CD14-positive monocyte (primary cell): ENCODE data around the gene KDM4C. TPM values are rescaled to one million over a fixed set of nuclear protein-coding genes. Genes with fewer than 3 reads are reported as not detected.
A peak's percentile ranks its signal among the peaks of the same experiment; 100 is the strongest.

ENCODE experiments used
- DNase-seq, 3 donors: peaks; one replicate each; pipeline ENCODE4 v3.0.0-alpha.2; 2011 to 2022
- H2AFZ ChIP-seq: 2 replicates; pipeline ENCODE4 v1.6.0; 2012; ENCODE audit warnings: mild to moderate bottlenecking, low read depth, low read length, inconsistent platforms; ENCODE audit not compliant: insufficient read depth, poor library complexity, severe bottlenecking
- H3K27ac ChIP-seq, 2 donors: 1 replicate in 1 of 2; 2 replicates in 1 of 2; pipeline ENCODE4 v1.5.1; 2012 to 2013; ENCODE audit warnings: low read length in 2 of 2, control low read depth in 1 of 2, inconsistent platforms in 1 of 2, low read depth in 1 of 2, mild to moderate bottlenecking in 1 of 2
- H3K27me3 ChIP-seq, 2 donors: one replicate each; pipeline versions ENCODE4 v1.6.0 to v1.6.1; 2011 to 2013; ENCODE audit warnings: low read length in 2 of 2; ENCODE audit not compliant: control insufficient read depth in 2 of 2, insufficient read depth in 2 of 2
- H3K36me3 ChIP-seq, 2 donors: replicated peaks in 1 of 2; 1 replicate in 1 of 2; 2 replicates in 1 of 2; pipeline versions ENCODE4 v1.5.1 to v1.6.1; 2012 to 2013; ENCODE audit warnings: low read length in 2 of 2, control low read depth in 1 of 2, inconsistent platforms in 1 of 2, mild to moderate bottlenecking in 1 of 2; ENCODE audit not compliant: insufficient read depth in 2 of 2, control insufficient read depth in 1 of 2
- H3K4me1 ChIP-seq, 2 donors: 1 replicate in 1 of 2; 2 replicates in 1 of 2; pipeline versions ENCODE4 v1.5.1 to v1.6.1; 2012 to 2013; ENCODE audit warnings: low read length in 2 of 2, control low read depth in 1 of 2, inconsistent platforms in 1 of 2, mild to moderate bottlenecking in 1 of 2, moderate library complexity in 1 of 2; ENCODE audit not compliant: insufficient read depth in 2 of 2, control insufficient read depth in 1 of 2
- H3K4me2 ChIP-seq: replicated peaks from 2 replicates; pipeline ENCODE3; 2012; ENCODE audit warnings: low read length, moderate library complexity, mild to moderate bottlenecking; ENCODE audit not compliant: poor library complexity, severe bottlenecking; ENCODE audit errors: extremely low read depth
- H3K4me3 ChIP-seq, 3 experiments: fragments of 200-600 bp in 1 of 3; sonication (generic) in 1 of 3; replicated peaks in 1 of 3; 1 replicate in 2 of 3; 2 replicates in 1 of 3; pipeline ENCODE4 v1.5.1; 2011 to 2013; ENCODE audit warnings: low read length in 3 of 3, mild to moderate bottlenecking in 3 of 3, control low read depth in 2 of 3, low read depth in 2 of 3, inconsistent platforms in 1 of 3, moderate library complexity in 1 of 3
- H3K79me2 ChIP-seq: 2 replicates; pipeline ENCODE4 v1.6.0; 2012; ENCODE audit warnings: mild to moderate bottlenecking, control low read depth, inconsistent platforms, low read length, moderate library complexity; ENCODE audit not compliant: insufficient read depth
- H3K9ac ChIP-seq: 2 replicates; pipeline ENCODE4 v1.6.0; 2017; ENCODE audit warnings: low read length, mild to moderate bottlenecking; ENCODE audit not compliant: insufficient read depth, poor library complexity, severe bottlenecking
- H3K9me3 ChIP-seq, 2 donors: replicated peaks in 1 of 2; 1 replicate in 1 of 2; 2 replicates in 1 of 2; pipeline versions ENCODE4 v1.5.1 to v1.6.1; 2012 to 2013; ENCODE audit warnings: low read length in 2 of 2, control low read depth in 1 of 2; ENCODE audit not compliant: control insufficient read depth in 1 of 2, insufficient read depth in 1 of 2
- H4K20me1 ChIP-seq: 2 replicates; pipeline ENCODE4 v1.6.0; 2012; ENCODE audit warnings: mild to moderate bottlenecking, low read length, control low read depth, moderate library complexity; ENCODE audit not compliant: insufficient read depth
- H3K27ac Mint-ChIP-seq, 7 donors: one replicate each; pipeline ENCODE4 v1.8.0; 2020; ENCODE audit warnings: mild to moderate bottlenecking in 7 of 7, mixed read lengths in 7 of 7, moderate library complexity in 6 of 7, inconsistent platforms in 2 of 7
- H3K27me3 Mint-ChIP-seq, 3 donors: one replicate each; pipeline ENCODE4 v1.8.0; 2021 to 2022; ENCODE audit warnings: low read depth in 3 of 3, mild to moderate bottlenecking in 3 of 3, mixed read lengths in 3 of 3, moderate library complexity in 3 of 3, inconsistent platforms in 1 of 3
- H3K36me3 Mint-ChIP-seq, 2 donors: one replicate each; pipeline ENCODE4 v1.8.0; 2020; ENCODE audit warnings: mixed read lengths in 2 of 2, inconsistent platforms in 1 of 2, mild to moderate bottlenecking in 1 of 2
- H3K4me1 Mint-ChIP-seq: one replicate; pipeline ENCODE4 v1.8.0; 2020; ENCODE audit warnings: mild to moderate bottlenecking, mixed read lengths
- H3K4me3 Mint-ChIP-seq, 2 donors: one replicate each; pipeline ENCODE4 v1.8.0; 2020; ENCODE audit warnings: mild to moderate bottlenecking in 2 of 2, mixed read lengths in 2 of 2, moderate library complexity in 1 of 2
- H3K9me3 Mint-ChIP-seq, 7 donors: one replicate each; pipeline ENCODE4 v1.8.0; 2020 to 2022; ENCODE audit warnings: mixed read lengths in 7 of 7, mild to moderate bottlenecking in 6 of 7, moderate library complexity in 6 of 7, inconsistent platforms in 2 of 7
- WGBS: methylation state at CpG from one replicate; pipeline ENCODE4 v1.1.5; 2013; ENCODE audit warnings: missing lambda C conversion rate; ENCODE audit not compliant: insufficient coverage; 5-methylcytosine and 5-hydroxymethylcytosine counted together
- intact Hi-C, 2 donors: fragments of 100-400 bp; cut with micrococcal nuclease; formaldehyde crosslinking; loops; one replicate each; pipeline versions ENCODE4 v1.15.0 to v1.15.1; 2023
- polyA plus RNA-seq, 3 donors: library from polyadenylated mRNA; depleted of rRNA in 1 of 3; unstranded in 2 of 3; stranded (reverse) in 1 of 3; fragments of 300-500 nt in 2 of 3; fragments of >200 nt in 1 of 3; fragmentation: Illumina TruSeq in 2 of 3; gene quantifications; 1 replicate in 2 of 3; 2 replicates in 1 of 3; pipeline ENCODE4 v1.2.3, GENCODE V29; 2012 to 2021
- TF ChIP-seq, protein P1 (sequence below): fragments of 200-600 bp; IDR thresholded peaks from one replicate; pipeline ENCODE4 v1.8.0; 2022; ENCODE audit warnings: antibody characterized with exemption, mild to moderate bottlenecking

KDM4C gene
- polyA plus RNA-seq, 3 donors = 15.2 to 36.2 (median 17.1) TPM

GRCh38 chr9:7081065-7081600 is 323.4 kb downstream of the KDM4C start:
- H2AFZ ChIP-seq = no peak overlapping the region
- peak overlapping the region in 1 of 2 donors; percentile 40 for H3K27ac ChIP-seq
- no peak overlapping the region for H3K9ac ChIP-seq
- Mint-ChIP-seq H3K27me3 (no peaks in the 10 kb centered on the region), H3K4me3 (peak overlapping the region in 1 of 2 donors; percentile 43), H3K36me3 (peaks cover 33 to 41% of the 10 kb centered on the region in 2 donors), H3K4me1 (peaks cover 18% of the 10 kb centered on the region), H3K9me3 (no peaks in the 10 kb centered on the region), H3K27ac (peak overlapping the region in 3 of 7 donors; percentile 14 to 48 (median 28))
- intact Hi-C loops = no loop called here
- H3K4me2 ChIP-seq = peak overlapping the region; percentile 27
- no peaks in the 10 kb centered on the region for H3K79me2 ChIP-seq
- H3K4me1 ChIP-seq = peaks cover 11% of the 10 kb centered on the region in 2 donors
- peaks cover 21 to 40% of the 10 kb centered on the region in 2 donors for H3K36me3 ChIP-seq
- no peaks in the 10 kb centered on the region for H3K27me3 ChIP-seq
- H4K20me1 ChIP-seq = peaks cover 8% of the 10 kb centered on the region
- TF ChIP-seq, protein P1, sequence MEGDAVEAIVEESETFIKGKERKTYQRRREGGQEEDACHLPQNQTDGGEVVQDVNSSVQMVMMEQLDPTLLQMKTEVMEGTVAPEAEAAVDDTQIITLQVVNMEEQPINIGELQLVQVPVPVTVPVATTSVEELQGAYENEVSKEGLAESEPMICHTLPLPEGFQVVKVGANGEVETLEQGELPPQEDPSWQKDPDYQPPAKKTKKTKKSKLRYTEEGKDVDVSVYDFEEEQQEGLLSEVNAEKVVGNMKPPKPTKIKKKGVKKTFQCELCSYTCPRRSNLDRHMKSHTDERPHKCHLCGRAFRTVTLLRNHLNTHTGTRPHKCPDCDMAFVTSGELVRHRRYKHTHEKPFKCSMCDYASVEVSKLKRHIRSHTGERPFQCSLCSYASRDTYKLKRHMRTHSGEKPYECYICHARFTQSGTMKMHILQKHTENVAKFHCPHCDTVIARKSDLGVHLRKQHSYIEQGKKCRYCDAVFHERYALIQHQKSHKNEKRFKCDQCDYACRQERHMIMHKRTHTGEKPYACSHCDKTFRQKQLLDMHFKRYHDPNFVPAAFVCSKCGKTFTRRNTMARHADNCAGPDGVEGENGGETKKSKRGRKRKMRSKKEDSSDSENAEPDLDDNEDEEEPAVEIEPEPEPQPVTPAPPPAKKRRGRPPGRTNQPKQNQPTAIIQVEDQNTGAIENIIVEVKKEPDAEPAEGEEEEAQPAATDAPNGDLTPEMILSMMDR = no peak
- WGBS = no CpG with 5 or more reads among the region's 5 CpGs
- H3K9me3 ChIP-seq = no peaks in the 10 kb centered on the region
- no peak overlapping the region for H3K4me3 ChIP-seq
- DNase-seq = peak; percentile 21 to 59 (median 52)

DNA sequence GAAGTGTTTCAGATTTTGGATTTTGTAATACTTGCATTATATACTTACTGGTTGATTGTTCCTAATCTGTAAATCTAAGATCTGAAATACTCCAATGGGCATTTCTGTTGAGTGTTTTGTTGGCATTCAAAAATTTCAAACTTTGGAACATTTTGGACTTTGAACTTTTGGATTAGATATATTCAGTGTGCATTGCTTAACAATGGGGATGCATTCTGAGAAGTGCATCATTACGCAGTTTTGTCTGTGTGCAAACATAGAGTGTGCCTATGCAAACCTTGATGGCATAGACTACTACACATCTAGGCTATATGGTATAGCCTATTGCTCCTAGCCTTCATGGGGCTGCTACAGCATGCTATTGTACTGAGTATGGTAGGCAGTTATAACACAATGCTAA is 325.4 kb downstream of the KDM4C start:
- TF ChIP-seq, protein P1 = no peak
- H3K9me3 Mint-ChIP-seq = no peaks in the 10 kb centered on the region
- peaks cover 8% of the 10 kb centered on the region for H4K20me1 ChIP-seq
- peaks cover 18% of the 10 kb centered on the region for H3K4me1 Mint-ChIP-seq
- H3K4me2 ChIP-seq = no peak overlapping the region
- H2AFZ ChIP-seq = no peak overlapping the region
- peaks cover 3 to 35% of the 10 kb centered on the region in 2 donors for H3K36me3 ChIP-seq
- H3K4me3 Mint-ChIP-seq = no peak overlapping the region
- H3K9ac ChIP-seq = no peak overlapping the region
- no peaks in the 10 kb centered on the region for H3K27me3 Mint-ChIP-seq
- no peaks in the 10 kb centered on the region for H3K9me3 ChIP-seq
- no peak overlapping the region for H3K27ac Mint-ChIP-seq
- intact Hi-C loops = no loop called here
- H3K4me1 ChIP-seq = peaks cover 11% of the 10 kb centered on the region in 2 donors
- WGBS = no CpG with 5 or more reads among the region's 1 CpG
- no peak overlapping the region for H3K27ac ChIP-seq
- no peaks in the 10 kb centered on the region for H3K27me3 ChIP-seq
- H3K36me3 Mint-ChIP-seq = peaks cover 28 to 36% of the 10 kb centered on the region in 2 donors
- H3K79me2 ChIP-seq = no peaks in the 10 kb centered on the region
- no peak for DNase-seq
- H3K4me3 ChIP-seq = no peak overlapping the region
